SJSA1 (cell line): ENCODE results near the gene KCNIP1. TPM values are rescaled to one million over a fixed set of nuclear protein-coding genes. Genes with fewer than 3 reads are reported as not detected.
"Not testable (repeated sequence)": the region's sequence is repeated elsewhere in the genome, so short reads cannot be mapped to it uniquely, and the experiment has no call there.

ENCODE experiments used
- DNase-seq, 2 experiments: peaks; one replicate each; pipeline ENCODE4 v3.0.0-alpha.2; 2015 to 2020; ENCODE audit warnings: low spot score in 2 of 2, low read depth in 1 of 2
- H3K27ac ChIP-seq: fragments of 250-450 bp; sonication (Bioruptor Pico); 2 replicates; pipeline ENCODE4 v1.5.1; 2020; ENCODE audit warnings: mild to moderate bottlenecking, moderate library complexity
- H3K27me3 ChIP-seq: fragments of 250-450 bp; sonication (Bioruptor Pico); replicated peaks from 2 replicates; pipeline ENCODE4 v1.5.1; 2020; ENCODE audit warnings: mild to moderate bottlenecking, moderate library complexity
- H3K36me3 ChIP-seq: fragments of 250-450 bp; sonication (Bioruptor Pico); 2 replicates; pipeline ENCODE4 v1.5.1; 2020; ENCODE audit warnings: mild to moderate bottlenecking
- H3K4me1 ChIP-seq: fragments of 250-450 bp; sonication (Bioruptor Pico); replicated peaks from 2 replicates; pipeline ENCODE4 v1.6.1; 2021; ENCODE audit warnings: mild to moderate bottlenecking
- H3K4me3 ChIP-seq: fragments of 250-450 bp; sonication (Bioruptor Pico); 2 replicates; pipeline ENCODE4 v1.5.1; 2020; ENCODE audit warnings: mild to moderate bottlenecking
- H3K9me3 ChIP-seq: fragments of 250-450 bp; sonication (Bioruptor Pico); replicated peaks from 2 replicates; pipeline ENCODE4 v1.5.1; 2020; ENCODE audit warnings: mild to moderate bottlenecking
- total RNA-seq: library from RNA; depleted of rRNA; stranded (reverse); fragments of >200 nt; shearing (Covaris generic); gene quantifications from 2 replicates; pipeline ENCODE4 v1.2.3, GENCODE V29; 2014

KCNIP1 gene
- total RNA-seq, 1 experiment from 2014 or later = 3.1 TPM

DNA sequence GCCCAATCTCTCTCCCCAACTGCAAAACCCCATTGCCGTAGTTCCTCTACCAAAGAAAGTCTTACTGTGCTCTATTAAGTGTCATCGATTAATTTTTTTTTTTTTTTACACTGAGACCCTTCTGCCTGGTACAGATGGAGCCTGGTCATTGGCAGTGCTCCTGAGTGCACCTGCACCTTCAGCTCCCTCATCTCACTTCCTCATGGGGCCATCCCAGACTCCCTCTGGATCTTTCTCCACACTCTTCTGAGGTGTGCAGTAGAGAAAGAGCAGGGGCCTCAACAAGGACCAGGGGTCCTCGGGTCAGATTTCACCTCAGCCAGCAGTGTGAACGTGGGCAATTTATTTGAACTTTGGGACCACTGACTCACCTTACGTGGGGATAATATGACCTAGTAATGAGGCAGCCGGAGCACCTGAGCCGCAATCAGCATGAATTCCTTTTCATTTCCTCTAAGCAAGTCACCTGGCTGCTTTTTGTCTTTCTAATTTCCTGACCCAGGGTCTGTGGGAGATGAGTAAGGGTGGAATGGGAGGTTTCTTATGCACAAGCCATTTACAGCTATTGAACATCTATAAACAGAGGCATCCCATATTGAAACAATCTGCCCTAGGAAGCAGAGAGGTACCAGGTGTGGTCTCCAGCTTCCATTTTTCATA lies 257.4 kb downstream of the KCNIP1 start:
- no peak for DNase-seq
- Histone ChIP-seq H3K27me3 (0 out of 2 replicates have a peak, but pooled peaks cover 2% of the 10 kb centered on the region), H3K4me1 (peaks cover 15% of the 10 kb centered on the region), H3K27ac (no peak overlapping the region), H3K36me3 (no peaks in the 10 kb centered on the region), H3K4me3 (no peak overlapping the region), H3K9me3 (no peaks in the 10 kb centered on the region)

DNA sequence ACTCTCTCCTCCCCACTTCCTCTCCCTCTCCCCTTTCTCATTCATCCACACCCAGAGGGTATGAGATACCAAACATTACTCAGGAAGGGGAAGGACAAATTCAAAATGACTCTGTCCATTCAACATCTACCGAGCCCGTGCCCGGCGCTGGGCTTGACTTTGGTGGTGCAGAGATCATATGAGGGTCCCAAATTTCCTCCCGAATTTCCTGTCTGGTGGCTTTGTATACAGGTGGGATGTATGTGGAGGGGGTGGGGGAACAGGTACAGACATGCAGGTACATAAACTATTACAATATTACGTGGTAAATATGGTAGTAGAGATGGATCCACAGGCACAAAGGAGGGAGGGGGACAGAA lies 257.9 kb downstream of the KCNIP1 start:
- H3K27ac ChIP-seq = no peak overlapping the region
- H3K36me3 ChIP-seq = no peaks in the 10 kb centered on the region
- H3K9me3 ChIP-seq = no peaks in the 10 kb centered on the region
- H3K27me3 ChIP-seq = 0 out of 2 replicates have a peak, but pooled peaks cover 2% of the 10 kb centered on the region
- no peak overlapping the region for H3K4me3 ChIP-seq
- DNase-seq = no peak
- H3K4me1 ChIP-seq = peaks cover 14% of the 10 kb centered on the region

GRCh38 chr5:170762298-170762697 lies 258.5 kb downstream of the KCNIP1 start:
- not testable (repeated sequence) for H3K9me3 ChIP-seq, DNase-seq, H3K36me3 ChIP-seq

GRCh38 chr5:170765868-170766267 lies 262.0 kb downstream of the KCNIP1 start:
- peaks cover 16% of the 10 kb centered on the region for H3K27me3 ChIP-seq
- H3K27ac ChIP-seq, H3K4me1 ChIP-seq, H3K9me3 ChIP-seq, H3K36me3 ChIP-seq, DNase-seq, H3K4me3 ChIP-seq: not testable (repeated sequence)

More at GRCh38 chr5:170762298-170762697, 258.5 kb downstream of the KCNIP1 start:
- H3K4me1 ChIP-seq, H3K27ac ChIP-seq, H3K4me3 ChIP-seq, H3K27me3 ChIP-seq: not testable (repeated sequence)

GRCh38 chr5:170769246-170769645 lies 265.4 kb downstream of the KCNIP1 start:
- Histone ChIP-seq H3K4me1 (no peaks in the 10 kb centered on the region), H3K27me3 (peaks cover 20% of the 10 kb centered on the region), H3K9me3 (no peaks in the 10 kb centered on the region), H3K27ac (no peak overlapping the region), H3K4me3 (no peak overlapping the region), H3K36me3 (no peaks in the 10 kb centered on the region)
- DNase-seq = no peak

- Histone ChIP-seq H3K4me1 (no peaks in the 10 kb centered on the region), H3K27me3 (peaks cover 20% of the 10 kb centered on the region), H3K9me3 (no peaks in the 10 kb centered on the region), H3K4me3 (no peak overlapping the region), H3K36me3 (no peaks in the 10 kb centered on the region), H3K27ac (no peak overlapping the region)
- no peak for DNase-seq
Measured at GRCh38 chr5:170769898-170770416, 266.1 kb downstream of the KCNIP1 start.

DNA sequence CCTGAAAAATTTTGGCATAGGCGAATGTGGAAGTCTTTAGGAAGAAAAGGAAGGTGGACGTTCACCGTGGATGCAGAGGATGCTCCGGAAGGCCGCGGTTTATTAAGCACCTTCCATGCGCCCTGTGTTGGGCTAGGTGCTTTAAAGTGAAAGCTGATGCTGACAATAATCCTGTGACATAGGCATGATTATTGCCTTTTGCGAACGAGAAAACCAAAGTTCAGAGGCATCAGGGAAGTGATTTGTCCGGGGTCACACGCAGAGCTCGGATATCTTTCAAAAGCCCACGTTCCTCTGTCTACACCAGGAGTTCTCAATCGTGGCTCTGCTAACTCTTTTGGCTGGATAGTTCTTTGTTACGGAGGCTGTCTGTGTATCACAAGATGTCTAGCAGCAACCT lies 267.7 kb downstream of the KCNIP1 start:
- DNase-seq = no peak
- no peak overlapping the region for H3K4me3 ChIP-seq
- H3K27ac ChIP-seq = no peak overlapping the region
- H3K27me3 ChIP-seq = peaks cover 17% of the 10 kb centered on the region
- no peaks in the 10 kb centered on the region for H3K9me3 ChIP-seq
- H3K4me1 ChIP-seq = no peaks in the 10 kb centered on the region
- H3K36me3 ChIP-seq = no peaks in the 10 kb centered on the region

DNA sequence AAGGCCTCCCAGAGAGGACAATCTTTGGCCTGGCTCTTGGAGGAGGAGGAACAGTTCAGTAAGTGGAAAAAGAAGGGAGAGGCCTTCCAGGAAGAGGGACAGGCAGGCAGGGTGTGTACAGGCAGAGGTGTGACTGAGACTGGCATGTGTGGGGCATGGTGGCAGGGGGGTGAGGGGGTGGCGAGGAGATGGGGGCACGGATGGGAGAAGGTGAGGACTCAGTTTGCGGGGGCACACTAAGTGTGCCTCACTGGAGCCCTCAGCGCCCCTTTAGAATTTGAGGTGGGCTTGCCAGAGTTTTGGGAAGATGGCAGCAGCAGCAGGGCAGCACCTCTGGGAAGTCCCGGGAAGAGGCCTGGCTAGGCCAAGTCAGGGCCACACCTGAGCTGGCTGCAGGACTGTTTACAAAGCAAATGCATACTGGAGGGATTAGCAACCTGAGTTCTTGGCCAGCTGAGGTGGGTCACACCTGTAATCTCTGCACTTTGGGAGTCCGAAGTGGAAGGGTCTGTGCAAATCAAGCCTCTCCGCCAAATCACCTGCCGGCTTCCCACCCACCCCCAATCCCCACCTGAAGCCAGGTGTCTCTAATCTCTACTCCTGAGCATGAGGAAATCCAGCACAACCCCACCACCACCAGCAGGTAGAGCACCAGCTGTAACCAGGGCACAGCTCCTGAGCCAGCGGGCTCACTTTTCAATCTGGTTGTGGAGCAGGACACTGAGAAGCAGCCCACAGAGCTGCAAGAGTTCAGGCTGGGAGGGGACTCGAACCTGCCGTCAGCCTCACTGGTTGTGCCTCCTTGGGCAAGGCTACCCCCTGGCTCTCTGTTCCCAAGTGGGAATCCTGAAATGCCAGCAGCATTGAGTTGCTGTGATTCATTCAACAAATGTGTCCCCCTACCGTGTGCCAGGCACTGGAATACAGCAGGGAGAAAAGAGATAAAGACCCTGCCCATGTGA lies 269.5 kb downstream of the KCNIP1 start:
- Histone ChIP-seq H3K4me1 (no peaks in the 10 kb centered on the region), H3K4me3 (no peak overlapping the region), H3K27me3 (peaks cover 11% of the 10 kb centered on the region), H3K27ac (no peak overlapping the region), H3K9me3 (no peaks in the 10 kb centered on the region), H3K36me3 (no peaks in the 10 kb centered on the region)
- DNase-seq = no peak

- Histone ChIP-seq H3K27ac (no peak overlapping the region), H3K4me3 (no peak overlapping the region), H3K27me3 (0 out of 2 replicates have a peak, but pooled peaks cover 4% of the 10 kb centered on the region), H3K9me3 (no peaks in the 10 kb centered on the region), H3K4me1 (no peaks in the 10 kb centered on the region), H3K36me3 (no peaks in the 10 kb centered on the region)
- no peak for DNase-seq
Measured at GRCh38 chr5:170774831-170775230, 271.0 kb downstream of the KCNIP1 start.

DNA sequence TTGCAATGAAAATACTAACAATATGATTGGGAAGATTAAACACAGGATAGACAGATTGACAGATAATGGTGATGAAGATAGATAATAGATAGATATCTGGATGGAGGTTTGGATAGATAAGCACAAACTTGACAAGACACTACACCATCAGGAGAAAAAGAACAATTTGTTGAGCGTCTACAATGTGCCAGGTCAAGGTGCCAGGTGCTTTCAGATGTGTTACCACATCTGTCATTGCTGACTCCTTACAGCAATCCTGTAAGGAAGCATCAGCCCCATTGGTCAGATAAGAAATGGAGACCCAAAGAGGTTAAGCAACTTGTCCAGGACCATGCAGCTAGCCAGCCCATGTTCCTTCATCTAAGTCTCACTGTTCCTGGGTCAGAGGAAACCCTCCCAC lies 278.1 kb downstream of the KCNIP1 start:
- Histone ChIP-seq H3K4me3 (no peak overlapping the region), H3K27me3 (no peaks in the 10 kb centered on the region), H3K27ac (no peak overlapping the region), H3K4me1 (no peaks in the 10 kb centered on the region), H3K9me3 (no peaks in the 10 kb centered on the region), H3K36me3 (no peaks in the 10 kb centered on the region)
- DNase-seq = no peak

- Histone ChIP-seq H3K27me3 (no peaks in the 10 kb centered on the region), H3K4me3 (no peak overlapping the region), H3K36me3 (no peaks in the 10 kb centered on the region), H3K9me3 (no peaks in the 10 kb centered on the region), H3K27ac (no peak overlapping the region), H3K4me1 (no peaks in the 10 kb centered on the region)
- DNase-seq = no peak
Measured at GRCh38 chr5:170782438-170782837, 278.6 kb downstream of the KCNIP1 start.

GRCh38 chr5:170783498-170784247 lies 279.9 kb downstream of the KCNIP1 start, which contains the start of gene GABRP:
Gene GABRP, plus strand, starts transcription at chr5:170783725. Its CDS starts 4,891 bp downstream, at chr5:170788616.
- H3K4me1 ChIP-seq = no peaks in the 10 kb centered on the region
- no peaks in the 10 kb centered on the region for H3K27me3 ChIP-seq
- H3K27ac ChIP-seq = no peak within 1 kb of the TSS
- no peaks in the 10 kb centered on the region for H3K36me3 ChIP-seq
- no peaks in the 10 kb centered on the region for H3K9me3 ChIP-seq
- DNase-seq = no peak
- no peak within 1 kb of the TSS for H3K4me3 ChIP-seq

DNA sequence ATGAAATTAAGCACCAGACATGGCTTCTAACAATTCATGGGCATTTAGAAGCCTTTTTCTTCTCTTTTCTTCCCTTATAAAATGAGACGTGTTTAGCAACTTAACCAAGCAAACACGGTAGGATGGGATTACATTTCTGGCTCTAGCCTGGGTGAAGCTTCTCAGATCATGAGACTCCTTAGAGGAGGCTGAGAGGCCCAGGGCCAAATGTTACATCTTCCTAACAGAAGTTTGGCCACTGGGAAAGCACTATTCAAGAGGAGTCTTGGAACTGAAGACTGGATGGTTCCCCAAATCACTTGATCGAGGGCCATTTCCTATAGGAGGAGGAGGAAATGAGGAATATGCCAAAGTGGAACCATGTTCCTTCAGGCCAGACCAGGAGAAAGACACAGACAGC lies 281.6 kb downstream of the KCNIP1 start:
- Histone ChIP-seq H3K27ac (no peak overlapping the region), H3K36me3 (no peaks in the 10 kb centered on the region), H3K27me3 (no peaks in the 10 kb centered on the region), H3K4me3 (no peak overlapping the region), H3K4me1 (no peaks in the 10 kb centered on the region), H3K9me3 (no peaks in the 10 kb centered on the region)
- DNase-seq = no peak
